ENCODE results near the gene CLIC1. TPM values are rescaled to one million over a fixed set of nuclear protein-coding genes. Genes with fewer than 3 reads are reported as not detected.

The CLIC1 gene
- 445 and 657 TPM in 2 replicates for total RNA-seq

GRCh38 chr6:31736021-31736767, at the start of gene CLIC1:
Gene CLIC1, minus strand, starts transcription at chr6:31736530. Its CDS starts 230 bp downstream, at chr6:31736300.

GRCh38 chr6:31776989-31777666, 40.8 kb upstream of the CLIC1 start, which contains the start of gene VWA7:
Gene VWA7, minus strand, starts transcription at chr6:31777328. Its CDS starts 549 bp downstream, at chr6:31776779.

GRCh38 chr6:31762356-31762755, 26.0 kb upstream of the CLIC1 start, which contains the start of gene SAPCD1:
Gene SAPCD1, plus strand, starts transcription at chr6:31762656. Its CDS starts 399 bp downstream, at chr6:31763055.

GRCh38 chr6:31739639-31740396, 3.5 kb upstream of the CLIC1 start, which contains the start of gene MSH5:
Gene MSH5, plus strand, starts transcription at chr6:31740005. Its CDS starts 462 bp downstream, at chr6:31740467.

GRCh38 chr6:31728767-31729514, 7.4 kb downstream of the CLIC1 start, which contains the start of gene DDAH2:
Gene DDAH2, minus strand, starts transcription at chr6:31729299. Its CDS starts 138 bp downstream, at chr6:31729161.

GRCh38 chr6:31723245-31723979, 12.9 kb downstream of the CLIC1 start, which contains the start of gene MPIG6B:
Gene MPIG6B, plus strand, starts transcription at chr6:31723373. Its CDS starts 11 bp downstream, at chr6:31723384.

GRCh38 chr6:31721351-31722020, 14.8 kb downstream of the CLIC1 start, which contains the start of gene LY6G6C:
Gene LY6G6C, minus strand, starts transcription at chr6:31721746. Its CDS starts 67 bp downstream, at chr6:31721679.

GRCh38 chr6:31715022-31715958, 21.0 kb downstream of the CLIC1 start, which contains the start of gene LY6G6D:
Gene LY6G6D, plus strand, starts transcription at chr6:31715348. Its CDS starts 8 bp downstream, at chr6:31715356.

GRCh38 chr6:31706599-31706998, 29.7 kb downstream of the CLIC1 start, which contains the start of gene LY6G6F:
Gene LY6G6F, plus strand, starts transcription at chr6:31706866. Its CDS starts 41 bp downstream, at chr6:31706907.

GRCh38 chr6:31702819-31703716, 33.3 kb downstream of the CLIC1 start, which contains the start of gene ABHD16A:
Gene ABHD16A, minus strand, starts transcription at chr6:31703324. Its CDS starts 43 bp downstream, at chr6:31703281.

Other genes starting within 250 kb of the CLIC1 start
- gene MICB, start 238.4 kb downstream of the CLIC1 start, total RNA-seq: 5.2 and 9.3 TPM in 2 replicates
- not detected in 2 replicates for gene MCCD1, start 207.6 kb downstream of the CLIC1 start, total RNA-seq
- 291 and 399 TPM in 2 replicates for gene DDX39B, start 194.5 kb downstream of the CLIC1 start, total RNA-seq
- 0.19 and 0.28 TPM in 2 replicates for gene ATP6V1G2, start 189.9 kb downstream of the CLIC1 start, total RNA-seq
- 16.3 and 17.6 TPM in 2 replicates for gene NFKBIL1, start 188.9 kb downstream of the CLIC1 start, total RNA-seq
- gene LTA, start 164.2 kb downstream of the CLIC1 start, total RNA-seq: not detected in 2 replicates
- gene TNF, start 161.0 kb downstream of the CLIC1 start, total RNA-seq: 0.23 and 0.28 TPM in 2 replicates
- gene LTB, start 154.1 kb downstream of the CLIC1 start, total RNA-seq: 0.85 and 1.5 TPM in 2 replicates
- not detected in 2 replicates for gene LST1, start 150.3 kb downstream of the CLIC1 start, total RNA-seq
- not detected in 2 replicates for gene NCR3, start 143.5 kb downstream of the CLIC1 start, total RNA-seq
- gene AIF1, start 121.3 kb downstream of the CLIC1 start, total RNA-seq: not detected in 2 replicates
- gene PRRC2A, start 115.8 kb downstream of the CLIC1 start, total RNA-seq: 63.4 and 119 TPM in 2 replicates
- gene BAG6, start 83.9 kb downstream of the CLIC1 start, total RNA-seq: 200 and 272 TPM in 2 replicates
- gene APOM, start 80.6 kb downstream of the CLIC1 start, total RNA-seq: 2.3 and 3.9 TPM in 2 replicates
- gene C6orf47, start 75.8 kb downstream of the CLIC1 start, total RNA-seq: 17.0 and 18.1 TPM in 2 replicates
- gene GPANK1, start 71.5 kb downstream of the CLIC1 start, total RNA-seq: 14.5 and 14.7 TPM in 2 replicates
- gene CSNK2B, start 70.5 kb downstream of the CLIC1 start, total RNA-seq: 236 and 271 TPM in 2 replicates
- 0.60 and 2.1 TPM in 2 replicates for gene LY6G5B, start 66.6 kb downstream of the CLIC1 start, total RNA-seq
- 0.42 and 0.79 TPM in 2 replicates for gene LY6G5C, start 55.5 kb downstream of the CLIC1 start, total RNA-seq
- gene ABHD16A, start 33.2 kb downstream of the CLIC1 start, total RNA-seq: 26.8 and 31.6 TPM in 2 replicates
- gene LY6G6F, start 29.7 kb downstream of the CLIC1 start, total RNA-seq: not detected in 2 replicates
- not detected in 2 replicates for gene LY6G6D, start 21.2 kb downstream of the CLIC1 start, total RNA-seq
- 1.5 and 3.7 TPM in 2 replicates for gene LY6G6C, start 14.8 kb downstream of the CLIC1 start, total RNA-seq
- 0.49 TPM in 1 of 2 replicates, not detected in the other for gene MPIG6B, start 13.2 kb downstream of the CLIC1 start, total RNA-seq
- 28.1 and 43.2 TPM in 2 replicates for gene DDAH2, start 7.2 kb downstream of the CLIC1 start, total RNA-seq
- gene MSH5, start 3.5 kb upstream of the CLIC1 start, total RNA-seq: 10.5 and 12.6 TPM in 2 replicates
- gene SAPCD1, start 26.1 kb upstream of the CLIC1 start, total RNA-seq: 0.63 and 2.0 TPM in 2 replicates
- 1.6 and 2.8 TPM in 2 replicates for gene VWA7, start 40.8 kb upstream of the CLIC1 start, total RNA-seq
- gene VARS1, start 59.2 kb upstream of the CLIC1 start, total RNA-seq: 109 and 115 TPM in 2 replicates
- gene LSM2, start 70.4 kb upstream of the CLIC1 start, total RNA-seq: 73.8 and 83.4 TPM in 2 replicates
- gene HSPA1L, start 78.8 kb upstream of the CLIC1 start, total RNA-seq: 0.14 and 0.21 TPM in 2 replicates
- 85.4 and 93.2 TPM in 2 replicates for gene HSPA1A, start 79.0 kb upstream of the CLIC1 start, total RNA-seq
- gene HSPA1B, start 91.2 kb upstream of the CLIC1 start, total RNA-seq: 172 and 180 TPM in 2 replicates
- 34.1 and 39.3 TPM in 2 replicates for gene NEU1, start 126.3 kb upstream of the CLIC1 start, total RNA-seq
- gene SLC44A4, start 142.5 kb upstream of the CLIC1 start, total RNA-seq: 4.2 and 7.5 TPM in 2 replicates
- 29.7 and 35.3 TPM in 2 replicates for gene EHMT2, start 161.2 kb upstream of the CLIC1 start, total RNA-seq
- 0.46 and 0.99 TPM in 2 replicates for gene ZBTB12, start 165.6 kb upstream of the CLIC1 start, total RNA-seq
- 0.21 TPM in 1 of 2 replicates, not detected in the other for gene C2, start 191.2 kb upstream of the CLIC1 start, total RNA-seq
- 3.1 and 3.9 TPM in 2 replicates for gene CFB, start 209.6 kb upstream of the CLIC1 start, total RNA-seq
- 77.9 and 106 TPM in 2 replicates for gene NELFE, start 222.4 kb upstream of the CLIC1 start, total RNA-seq
- 42.3 and 66.5 TPM in 2 replicates for gene SKIC2, start 222.6 kb upstream of the CLIC1 start, total RNA-seq
- 16.1 and 17.8 TPM in 2 replicates for gene DXO, start 235.6 kb upstream of the CLIC1 start, total RNA-seq
- 0.05 and 1.1 TPM in 2 replicates for gene C4A, start 245.5 kb upstream of the CLIC1 start, total RNA-seq

Measured in airway epithelial cell (primary cell).